ENCODE data around the gene CDKN2AIP. TPM values are rescaled to one million over a fixed set of nuclear protein-coding genes. Genes with fewer than 3 reads are reported as not detected.

The CDKN2AIP gene
- polyA plus RNA-seq, 5 donors = 25.9 to 36.9 (median 32.5) TPM

- no peak for DNase-seq
These were observed 41.1 kb downstream of the CDKN2AIP start for GRCh38 chr4:183485411-183486160.

- no peak for DNase-seq
These were observed 48.4 kb downstream of the CDKN2AIP start for GRCh38 chr4:183492791-183493222.

- no peak for DNase-seq
These were observed 48.8 kb downstream of the CDKN2AIP start for GRCh38 chr4:183493246-183493645.

- no peak for DNase-seq
These were observed 50.7 kb downstream of the CDKN2AIP start for GRCh38 chr4:183495184-183495583.

Other genes with a start within 250 kb of the CDKN2AIP start
- 1 to 10 TPM in 2 of 5 donors, under 1 TPM in 3; 0.35 to 2.2 (median 0.95) TPM for gene CLDN22, start 124.4 kb upstream of the CDKN2AIP start, polyA plus RNA-seq (ENCODE audit: insufficient read depth in 1 of 5, insufficient read length in 5 of 5, low replicate concordance in 1 of 5)
- gene CLDN24, start 122.2 kb upstream of the CDKN2AIP start, polyA plus RNA-seq (ENCODE audit: insufficient read depth in 1 of 5, insufficient read length in 5 of 5, low replicate concordance in 1 of 5) = under 1 TPM in 1 of 5 donors, not detected in 4; 0.33 TPM
- 10 to 100 TPM; 23.6 to 30.9 (median 24.9) TPM for gene ING2, start 60.4 kb downstream of the CDKN2AIP start, polyA plus RNA-seq (ENCODE audit: insufficient read depth in 1 of 5, insufficient read length in 5 of 5, low replicate concordance in 1 of 5)
- 10 to 100 TPM; 27.8 to 36.9 (median 31.3) TPM for gene RWDD4, start 214.5 kb downstream of the CDKN2AIP start, polyA plus RNA-seq (ENCODE audit: insufficient read depth in 1 of 5, insufficient read length in 5 of 5, low replicate concordance in 1 of 5)
- gene TRAPPC11, start 214.7 kb downstream of the CDKN2AIP start, polyA plus RNA-seq (ENCODE audit: insufficient read depth in 1 of 5, insufficient read length in 5 of 5, low replicate concordance in 1 of 5) = 10 to 100 TPM; 34.4 to 59.7 (median 50.5) TPM

Measured in right lung (tissue), 5 donors.